ENCODE results near the gene G0S2.
"Not testable (repeated sequence)": the region's sequence is repeated elsewhere in the genome, so short reads cannot be mapped to it uniquely, and the experiment has no call there.

G0S2 gene

GRCh38 chr1:209697126-209697525, 21.9 kb downstream of the G0S2 start:
- no peak for TF ChIP-seq CTCF (conservative IDR thresholded peaks at IDR 0.05)

GRCh38 chr1:209700686-209701085, 25.5 kb downstream of the G0S2 start:
- H3K27ac ChIP-seq, result not testable (repeated sequence)

More at GRCh38 chr1:209697126-209697525, 21.9 kb downstream of the G0S2 start:
- no peak overlapping the region for H3K27ac ChIP-seq

GRCh38 chr1:209702832-209703231, 27.6 kb downstream of the G0S2 start:
- no peak for TF ChIP-seq CTCF (conservative IDR thresholded peaks at IDR 0.05)

GRCh38 chr1:209703834-209704504, 28.8 kb downstream of the G0S2 start:
- TF ChIP-seq CTCF (conservative IDR thresholded peaks at IDR 0.05), result no peak

More at GRCh38 chr1:209702832-209703231, 27.6 kb downstream of the G0S2 start:
- no peak overlapping the region for H3K27ac ChIP-seq

GRCh38 chr1:209704584-209704983, 29.4 kb downstream of the G0S2 start, which contains the start of gene HSD11B1:
Gene HSD11B1 (plus strand): TSS chr1:209704846. CDS start chr1:209704943, 97 bp downstream.
- no peak for TF ChIP-seq CTCF (conservative IDR thresholded peaks at IDR 0.05)
- H3K27ac ChIP-seq, result no peak within 1 kb of the TSS

More at GRCh38 chr1:209703834-209704504, 28.8 kb downstream of the G0S2 start:
- no peak overlapping the region for H3K27ac ChIP-seq

- no peak for TF ChIP-seq CTCF (conservative IDR thresholded peaks at IDR 0.05)
- H3K27ac ChIP-seq, result no peak overlapping the region
These were observed 29.9 kb downstream of the G0S2 start for GRCh38 chr1:209705033-209705598.

- no peak overlapping the region for H3K27ac ChIP-seq
- TF ChIP-seq CTCF (conservative IDR thresholded peaks at IDR 0.05), result no peak
These were observed 31.4 kb downstream of the G0S2 start for GRCh38 chr1:209706622-209707021.

- H3K27ac ChIP-seq, result no peak overlapping the region
- no peak for TF ChIP-seq CTCF (conservative IDR thresholded peaks at IDR 0.05)
These were observed 32.1 kb downstream of the G0S2 start for GRCh38 chr1:209707308-209707707.
